Stimulated activated CD8-positive, alpha-beta memory T cell treated with anti-CD3 and anti-CD28 coated beads, Interleukin-15, amount 100 ng/mL, for 48 hours (primary cell): ENCODE measurements around the gene PRKAA2.

Source experiments
- DNase-seq, 2 donors: peaks; one replicate each; pipeline ENCODE4 v3.0.0-alpha.2; 2020; ENCODE audit warnings: low read depth in 2 of 2

PRKAA2 gene

GRCh38 chr1:56713112-56713511 is 68.0 kb downstream of the PRKAA2 start:
- DNase-seq = no peak

GRCh38 chr1:56715156-56715555 is 70.0 kb downstream of the PRKAA2 start:
- no peak for DNase-seq

- DNase-seq = no peak
Measured at GRCh38 chr1:56719171-56719570, 74.1 kb downstream of the PRKAA2 start.

GRCh38 chr1:56726706-56727105 is 81.6 kb downstream of the PRKAA2 start:
- no peak for DNase-seq

GRCh38 chr1:56728964-56729363 is 83.8 kb downstream of the PRKAA2 start:
- DNase-seq = no peak

- no peak for DNase-seq
Measured at GRCh38 chr1:56745231-56745630, 100.1 kb downstream of the PRKAA2 start.

GRCh38 chr1:56754708-56755479 is 109.8 kb downstream of the PRKAA2 start:
- DNase-seq = no peak

- DNase-seq = no peak
Measured at GRCh38 chr1:56755911-56756310, 110.8 kb downstream of the PRKAA2 start.

GRCh38 chr1:56758135-56758534 is 113.0 kb downstream of the PRKAA2 start:
- no peak for DNase-seq

- DNase-seq = no peak
Measured at GRCh38 chr1:56758794-56759193, 113.7 kb downstream of the PRKAA2 start.
